SK-N-SH (cell line): Measurements from ENCODE around the gene ETV1. TPM values are rescaled to one million over a fixed set of nuclear protein-coding genes. Genes with fewer than 3 reads are reported as not detected.

ENCODE experiments used
- CTCF ChIA-PET: fragments of 300-600, 350-600 bp; formaldehyde crosslinking; extraction: SDS; loops from one replicate; lab custom pipeline; 2021; lab: Yijun Ruan, JAX
- POLR2A ChIA-PET: fragments of 350-600 bp; sonication (Branson Sonifier 250); formaldehyde crosslinking; extraction: SDS; loops from one replicate; lab custom pipeline; 2020; ENCODE audit warnings: antibody characterized with exemption, inconsistent platforms; lab: Yijun Ruan, JAX
- DNase-seq: peaks from one replicate; pipeline ENCODE4 v3.0.0; 2012
- H2AFZ ChIP-seq: fragments of 200-600 bp; sonication (generic); 2 replicates; pipeline ENCODE4 v1.8.1; 2016; ENCODE audit warnings: antibody characterized with exemption, mild to moderate bottlenecking, low read depth
- H3F3A ChIP-seq: fragments of 200-600 bp; sonication (generic); replicated peaks from 2 replicates; pipeline ENCODE3; 2016; ENCODE audit warnings: antibody characterized with exemption, mild to moderate bottlenecking; ENCODE audit not compliant: insufficient read depth
- H3K27ac ChIP-seq, 2 experiments: fragments of 200-500 bp in 1 of 2; fragments of 200-600 bp in 1 of 2; sonication (Bioruptor generic) in 1 of 2; sonication (generic), shearing (Covaris generic) in 1 of 2; 2 replicates each; pipeline versions ENCODE4 v1.5.1 to v1.6.1; 2014 to 2016; ENCODE audit warnings: low read depth in 2 of 2, inconsistent platforms in 1 of 2, low read length in 1 of 2, mild to moderate bottlenecking in 1 of 2, mixed read lengths in 1 of 2
- H3K27me3 ChIP-seq: fragments of 200-600 bp; sonication (generic), shearing (Covaris generic); 2 replicates; pipeline ENCODE4 v1.6.1; 2016; ENCODE audit warnings: mixed run types; ENCODE audit not compliant: insufficient read depth
- H3K36me3 ChIP-seq, 2 experiments: fragments of 200-500 bp in 1 of 2; fragments of 200-600 bp in 1 of 2; sonication (Bioruptor generic) in 1 of 2; sonication (generic) in 1 of 2; replicated peaks in 1 of 2; 2 replicates each; pipeline versions ENCODE3 to v1.5.1; 2014 to 2016; ENCODE audit warnings: low read length in 1 of 2, mild to moderate bottlenecking in 1 of 2; ENCODE audit not compliant: insufficient read depth in 2 of 2, control insufficient read depth in 1 of 2
- H3K4me1 ChIP-seq, 2 experiments: fragments of 200-500 bp in 1 of 2; fragments of 200-600 bp in 1 of 2; sonication (Bioruptor generic) in 1 of 2; sonication (generic), shearing (Covaris generic) in 1 of 2; 2 replicates each; pipeline versions ENCODE4 v1.5.1 to v1.6.1; 2014 to 2016; ENCODE audit warnings: low read depth in 1 of 2, low read length in 1 of 2, mixed run types in 1 of 2; ENCODE audit not compliant: insufficient read depth in 2 of 2, control insufficient read depth in 1 of 2
- H3K4me2 ChIP-seq: fragments of 200-600 bp; sonication (generic), shearing (Covaris generic); 2 replicates; pipeline ENCODE4 v1.6.1; 2017; ENCODE audit warnings: mixed run types
- H3K4me3 ChIP-seq, 2 experiments: fragments of 200-500 bp in 1 of 2; fragments of 200-600 bp in 1 of 2; sonication (Bioruptor generic) in 1 of 2; sonication (generic), shearing (Covaris generic) in 1 of 2; 2 replicates each; pipeline versions ENCODE4 v1.5.1 to v1.8.1; 2014 to 2016; ENCODE audit warnings: low read depth in 2 of 2, inconsistent platforms in 1 of 2, low read length in 1 of 2, mild to moderate bottlenecking in 1 of 2, mixed read lengths in 1 of 2, moderate library complexity in 1 of 2
- H3K79me2 ChIP-seq: fragments of 200-600 bp; sonication (generic); 2 replicates; pipeline ENCODE4 v1.8.1; 2017; ENCODE audit warnings: mild to moderate bottlenecking; ENCODE audit not compliant: insufficient read depth
- H3K9ac ChIP-seq: fragments of 200-600 bp; sonication (generic); 2 replicates; pipeline ENCODE4 v1.6.1; 2017; ENCODE audit warnings: mixed run types
- H3K9me2 ChIP-seq: fragments of 200-600 bp; sonication (generic); 2 replicates; pipeline ENCODE4 v1.6.1; 2017; ENCODE audit warnings: mixed run types
- H3K9me3 ChIP-seq: fragments of 200-600 bp; sonication (generic); 2 replicates; pipeline ENCODE4 v1.6.1; 2017; ENCODE audit warnings: mixed run types, mild to moderate bottlenecking, moderate library complexity
- H4K20me1 ChIP-seq: fragments of 200-600 bp; sonication (generic); 2 replicates; pipeline ENCODE4 v1.6.1; 2017; ENCODE audit warnings: mild to moderate bottlenecking, mixed run types; ENCODE audit not compliant: insufficient read depth
- CHD2 ChIP-seq: fragments of 150-350 bp; IDR thresholded peaks from 2 replicates; pipeline ENCODE4 v1.6.1; 2018; ENCODE audit warnings: low read length; ENCODE audit not compliant: partially characterized antibody
- ELF1 ChIP-seq: IDR thresholded peaks from 2 replicates; pipeline ENCODE4 v1.4.0; 2012
- EP300 ChIP-seq, 2 experiments: IDR thresholded peaks; 2 replicates each; pipeline versions ENCODE4 v1.4.0 to v1.6.1; 2012; ENCODE audit warnings: borderline replicate concordance in 1 of 2, low read depth in 1 of 2, low read length in 1 of 2
- EZH2phosphoT487 ChIP-seq: fragments of 200-600 bp; sonication (generic); IDR thresholded peaks from 2 replicates; pipeline ENCODE4 v1.6.1; 2017; ENCODE audit warnings: low read depth, mixed run types, mild to moderate bottlenecking, antibody characterized with exemption, moderate library complexity, borderline replicate concordance
- FOXJ3 ChIP-seq: sonication (generic); formaldehyde crosslinking; IDR thresholded peaks from 2 replicates; pipeline ENCODE4 v1.5.1; 2020; ENCODE audit warnings: mild to moderate bottlenecking, missing genetic modification reagents
- FOXM1 ChIP-seq: IDR thresholded peaks from 2 replicates; pipeline ENCODE4 v1.4.0; 2012; ENCODE audit warnings: low read depth, mild to moderate bottlenecking
- GABPA ChIP-seq: IDR thresholded peaks from 2 replicates; pipeline ENCODE4 v1.4.0; 2012; ENCODE audit warnings: low read depth, mild to moderate bottlenecking
- GATA2 ChIP-seq: sonication (generic); formaldehyde crosslinking; IDR thresholded peaks from 2 replicates; pipeline ENCODE4 v1.5.0; 2020; ENCODE audit warnings: mild to moderate bottlenecking, missing genetic modification reagents
- NFIC ChIP-seq: IDR thresholded peaks from 2 replicates; pipeline ENCODE4 v1.4.0; 2012; ENCODE audit warnings: borderline replicate concordance
- POLR2AphosphoS5 ChIP-seq: IDR thresholded peaks from 2 replicates; pipeline ENCODE4 v1.6.1; 2012; ENCODE audit warnings: low read depth, low read length
- RAD21 ChIP-seq: IDR thresholded peaks from 2 replicates; pipeline ENCODE4 v1.6.1; 2012; ENCODE audit warnings: mild to moderate bottlenecking, low read length
- RFX5 ChIP-seq: IDR thresholded peaks from 2 replicates; pipeline ENCODE4 v1.6.1; 2012; ENCODE audit warnings: mild to moderate bottlenecking, improper control_type of control experiment, low read length
- SMC3 ChIP-seq: IDR thresholded peaks from 2 replicates; pipeline ENCODE4 v1.6.1; 2012; ENCODE audit warnings: low read depth, low read length, improper control_type of control experiment
- TAF1 ChIP-seq: IDR thresholded peaks from 2 replicates; pipeline ENCODE4 v1.6.1; 2012; ENCODE audit warnings: low read depth, mild to moderate bottlenecking, low read length, moderate library complexity, borderline replicate concordance
- TCF12 ChIP-seq: IDR thresholded peaks from 2 replicates; pipeline ENCODE4 v1.4.0; 2012
- TEAD4 ChIP-seq: IDR thresholded peaks from 2 replicates; pipeline ENCODE4 v1.4.0; 2012; ENCODE audit warnings: mild to moderate bottlenecking, borderline replicate concordance; ENCODE audit not compliant: insufficient read depth
- USF2 ChIP-seq: fragments of 150-350 bp; IDR thresholded peaks from 2 replicates; pipeline ENCODE4 v1.6.1; 2017; ENCODE audit warnings: antibody characterized with exemption, low read length, low read depth, borderline replicate concordance
- YY1 ChIP-seq: IDR thresholded peaks from 2 replicates; pipeline ENCODE4 v1.4.0; 2012; ENCODE audit warnings: low read depth, mild to moderate bottlenecking
- WGBS: methylation state at CpG from one replicate; pipeline ENCODE4 v1.1.6; 2017; ENCODE audit warnings: low lambda C conversion rate; 5-methylcytosine and 5-hydroxymethylcytosine counted together
- polyA plus RNA-seq, 3 experiments: library from polyadenylated mRNA; depleted of rRNA; stranded (reverse); fragments of >200 nt; gene quantifications; 2 replicates each; pipeline ENCODE4 v1.2.3, GENCODE V29; 2012
- TF ChIP-seq, protein P1 (sequence below): IDR thresholded peaks from 2 replicates; pipeline ENCODE4 v1.4.0; 2012; ENCODE audit warnings: low read depth
- TF ChIP-seq, protein P2 (sequence below): IDR thresholded peaks from 2 replicates; pipeline ENCODE4 v1.6.1; 2012; ENCODE audit warnings: mild to moderate bottlenecking, low read depth, low read length, moderate library complexity

ETV1 gene
- polyA plus RNA-seq, 1 of the 3 experiments (the other 2 are of a cell fraction): 24.9 TPM

DNA sequence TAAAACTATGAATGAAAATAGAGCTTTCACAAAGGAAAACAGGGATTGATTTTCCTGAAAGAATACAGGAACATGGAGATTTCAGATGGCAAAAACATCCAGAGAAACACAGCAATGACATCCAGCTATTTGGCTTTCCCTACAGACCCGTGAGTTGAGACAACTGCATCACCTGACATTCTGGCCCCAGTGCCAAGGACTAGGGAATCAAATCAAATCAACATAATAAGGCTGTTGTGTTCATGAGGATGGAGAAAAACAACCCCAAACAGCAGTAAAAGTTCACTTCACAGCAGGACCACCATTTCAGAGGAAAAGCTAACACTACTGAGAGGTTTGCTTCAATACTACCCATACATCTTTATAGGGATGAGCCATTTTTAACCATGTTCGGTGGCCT lies 25.5 kb downstream of the ETV1 start:
- Histone ChIP-seq H3K4me1 (no peaks in the 10 kb centered on the region; a peak in 2 of 4 replicates), H3K4me2 (no peak overlapping the region), H2AFZ (no peak overlapping the region), H3K27ac (no peak overlapping the region), H3F3A (no peaks in the 10 kb centered on the region), H3K9me3 (no peaks in the 10 kb centered on the region), H3K9me2 (no peaks in the 10 kb centered on the region), H3K79me2 (no peaks in the 10 kb centered on the region), H3K4me3 (no peak overlapping the region), H4K20me1 (no peaks in the 10 kb centered on the region), H3K9ac (no peak overlapping the region), H3K36me3 (no peaks in the 10 kb centered on the region), H3K27me3 (no peaks in the 10 kb centered on the region)
- ChIA-PET CTCF (interaction anchor here (0.6 to 1.2 kb wide), 5 partner anchors 8 to 728 kb away, joined by 3 to 5 read pairs (median 4); no protein-coding TSS in a partner anchor), POLR2A (interaction anchor here (1.2 kb wide), 1 partner anchor 15 kb away, joined by 4 read pairs; no protein-coding TSS in a partner anchor)
- no peak for DNase-seq
- WGBS: 90% methylated on average over 2 of the region's 2 CpGs
- TF ChIP-seq RAD21 (no peak), NFIC (no peak), USF2 (no peak), EZH2phosphoT487 (no peak), GATA2 (CRISPR knock-in tag) (no peak), FOXJ3 (CRISPR knock-in tag) (no peak), TCF12 (no peak), TEAD4 (no peak), GABPA (no peak), EP300 (IDR thresholded peaks at IDR 0.05; ENCODE audit: borderline replicate concordance in 1 of 2, low read depth in 1 of 2, low read length in 1 of 2) (no peak), YY1 (no peak), CHD2 (no peak), RFX5 (no peak), POLR2AphosphoS5 (no peak), ELF1 (no peak), FOXM1 (no peak), TAF1 (no peak), SMC3 (no peak)
- TF ChIP-seq, protein P1, sequence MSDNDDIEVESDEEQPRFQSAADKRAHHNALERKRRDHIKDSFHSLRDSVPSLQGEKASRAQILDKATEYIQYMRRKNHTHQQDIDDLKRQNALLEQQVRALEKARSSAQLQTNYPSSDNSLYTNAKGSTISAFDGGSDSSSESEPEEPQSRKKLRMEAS: no peak
- TF ChIP-seq, protein P2, sequence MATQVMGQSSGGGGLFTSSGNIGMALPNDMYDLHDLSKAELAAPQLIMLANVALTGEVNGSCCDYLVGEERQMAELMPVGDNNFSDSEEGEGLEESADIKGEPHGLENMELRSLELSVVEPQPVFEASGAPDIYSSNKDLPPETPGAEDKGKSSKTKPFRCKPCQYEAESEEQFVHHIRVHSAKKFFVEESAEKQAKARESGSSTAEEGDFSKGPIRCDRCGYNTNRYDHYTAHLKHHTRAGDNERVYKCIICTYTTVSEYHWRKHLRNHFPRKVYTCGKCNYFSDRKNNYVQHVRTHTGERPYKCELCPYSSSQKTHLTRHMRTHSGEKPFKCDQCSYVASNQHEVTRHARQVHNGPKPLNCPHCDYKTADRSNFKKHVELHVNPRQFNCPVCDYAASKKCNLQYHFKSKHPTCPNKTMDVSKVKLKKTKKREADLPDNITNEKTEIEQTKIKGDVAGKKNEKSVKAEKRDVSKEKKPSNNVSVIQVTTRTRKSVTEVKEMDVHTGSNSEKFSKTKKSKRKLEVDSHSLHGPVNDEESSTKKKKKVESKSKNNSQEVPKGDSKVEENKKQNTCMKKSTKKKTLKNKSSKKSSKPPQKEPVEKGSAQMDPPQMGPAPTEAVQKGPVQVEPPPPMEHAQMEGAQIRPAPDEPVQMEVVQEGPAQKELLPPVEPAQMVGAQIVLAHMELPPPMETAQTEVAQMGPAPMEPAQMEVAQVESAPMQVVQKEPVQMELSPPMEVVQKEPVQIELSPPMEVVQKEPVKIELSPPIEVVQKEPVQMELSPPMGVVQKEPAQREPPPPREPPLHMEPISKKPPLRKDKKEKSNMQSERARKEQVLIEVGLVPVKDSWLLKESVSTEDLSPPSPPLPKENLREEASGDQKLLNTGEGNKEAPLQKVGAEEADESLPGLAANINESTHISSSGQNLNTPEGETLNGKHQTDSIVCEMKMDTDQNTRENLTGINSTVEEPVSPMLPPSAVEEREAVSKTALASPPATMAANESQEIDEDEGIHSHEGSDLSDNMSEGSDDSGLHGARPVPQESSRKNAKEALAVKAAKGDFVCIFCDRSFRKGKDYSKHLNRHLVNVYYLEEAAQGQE: no peak
